ENCODE measurements around the gene MRPS9.

Gene MRPS9

GRCh38 chr2:105118960-105119359, 81.1 kb downstream of the MRPS9 start:
- DNase-seq (ENCODE audit: low read depth in 2 of 2), result no peak

DNA sequence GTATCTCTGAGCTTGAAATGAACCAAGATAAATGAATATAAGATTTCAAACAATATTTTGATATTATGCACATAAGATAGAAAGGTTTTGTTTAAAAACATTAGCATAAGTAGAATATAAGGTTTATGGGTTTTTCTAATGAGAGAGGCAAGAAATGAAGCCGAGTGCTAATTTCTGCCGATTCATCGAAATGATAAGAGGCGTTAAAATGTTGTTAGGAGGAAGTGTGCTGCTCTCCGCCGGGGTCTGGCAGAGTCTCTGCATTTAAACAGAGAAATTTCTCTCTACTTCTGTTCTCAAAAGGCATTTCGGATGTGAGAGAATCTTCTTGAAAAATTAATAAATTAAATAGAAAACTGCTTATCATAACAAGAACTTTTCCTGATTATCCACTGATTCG, 83.6 kb downstream of the MRPS9 start:
- no peak for DNase-seq (ENCODE audit: low read depth in 2 of 2)

DNA sequence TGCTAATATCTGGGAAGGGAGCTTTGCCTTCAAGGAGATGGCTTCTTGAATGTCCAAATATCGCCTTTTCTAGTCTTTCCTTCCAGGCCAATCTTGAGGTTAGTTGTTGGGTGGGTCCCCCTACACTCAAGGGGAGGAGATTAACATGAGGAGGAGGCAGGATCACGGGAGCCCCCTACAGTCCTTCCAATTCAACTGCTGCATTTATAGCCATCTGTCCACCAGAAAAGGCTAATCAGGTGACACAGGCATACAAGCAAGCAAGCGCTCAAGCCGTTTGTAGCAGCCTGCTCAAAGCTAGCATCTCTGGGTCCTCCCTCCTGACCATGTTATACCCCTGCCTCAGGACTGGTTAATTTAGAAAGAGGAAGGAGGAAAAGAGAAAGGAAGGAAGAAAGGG, 87.6 kb downstream of the MRPS9 start:
- DNase-seq (ENCODE audit: low read depth in 2 of 2), result no peak

DNA sequence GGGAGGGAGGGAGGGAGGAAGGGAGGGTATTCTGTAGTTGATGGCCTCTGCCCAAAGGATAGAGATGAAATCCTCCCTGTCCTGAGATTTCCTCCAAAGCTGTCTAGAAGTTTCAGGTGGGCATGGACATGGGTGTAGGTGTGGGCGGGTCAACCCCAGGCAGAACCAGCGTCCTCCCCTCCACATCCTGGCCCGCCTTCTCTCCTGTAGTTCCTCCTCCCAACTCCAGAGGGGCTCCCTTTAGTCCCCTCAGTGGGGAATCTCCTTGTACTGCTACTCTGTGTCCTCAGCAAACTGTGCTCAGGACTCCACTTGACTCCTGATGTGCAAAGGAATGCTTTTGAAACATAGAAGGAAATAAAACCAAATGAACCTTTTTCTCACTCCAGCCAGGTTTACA, 88.1 kb downstream of the MRPS9 start:
- no peak for DNase-seq (ENCODE audit: low read depth in 2 of 2)

- DNase-seq (ENCODE audit: low read depth in 2 of 2), result no peak
These were observed 88.5 kb downstream of the MRPS9 start for GRCh38 chr2:105126336-105126735.

DNA sequence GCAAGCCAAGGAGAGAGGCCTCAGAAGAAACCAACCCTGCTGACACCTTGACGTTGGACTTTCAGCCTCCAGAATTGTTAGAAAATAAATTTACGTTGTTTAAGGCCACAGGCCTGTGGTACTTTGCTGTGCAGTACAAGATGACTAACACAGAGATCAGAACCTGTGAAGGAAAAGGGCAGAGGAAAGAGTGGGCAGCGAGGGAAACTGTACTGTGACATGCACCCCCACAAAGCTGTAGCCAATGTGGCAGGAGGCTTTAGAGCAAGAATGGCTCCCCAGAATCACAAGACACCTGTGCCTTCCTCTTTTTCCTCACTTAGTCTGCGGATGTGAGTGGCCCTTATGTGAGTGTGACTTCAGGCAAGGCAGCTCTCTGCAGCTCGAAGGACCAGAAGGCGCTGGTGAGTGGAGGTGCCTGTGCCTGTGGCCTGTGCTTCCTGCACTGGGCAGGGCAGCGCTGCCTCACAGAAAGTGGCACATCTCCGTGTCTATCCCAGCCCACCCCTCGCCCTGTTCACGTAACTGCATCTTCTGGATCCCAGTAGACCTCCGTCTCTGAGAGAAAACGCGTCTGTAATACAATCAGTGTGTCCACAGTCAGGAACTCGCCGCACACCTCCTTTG, 89.5 kb downstream of the MRPS9 start:
- DNase-seq (ENCODE audit: low read depth in 2 of 2), result no peak

GRCh38 chr2:105129722-105130232, 91.9 kb downstream of the MRPS9 start:
- no peak for DNase-seq (ENCODE audit: low read depth in 2 of 2)

GRCh38 chr2:105130546-105130945, 92.7 kb downstream of the MRPS9 start:
- DNase-seq (ENCODE audit: low read depth in 2 of 2), result no peak

- DNase-seq (ENCODE audit: low read depth in 2 of 2), result no peak
These were observed 96.2 kb downstream of the MRPS9 start for GRCh38 chr2:105134081-105134480.

DNA sequence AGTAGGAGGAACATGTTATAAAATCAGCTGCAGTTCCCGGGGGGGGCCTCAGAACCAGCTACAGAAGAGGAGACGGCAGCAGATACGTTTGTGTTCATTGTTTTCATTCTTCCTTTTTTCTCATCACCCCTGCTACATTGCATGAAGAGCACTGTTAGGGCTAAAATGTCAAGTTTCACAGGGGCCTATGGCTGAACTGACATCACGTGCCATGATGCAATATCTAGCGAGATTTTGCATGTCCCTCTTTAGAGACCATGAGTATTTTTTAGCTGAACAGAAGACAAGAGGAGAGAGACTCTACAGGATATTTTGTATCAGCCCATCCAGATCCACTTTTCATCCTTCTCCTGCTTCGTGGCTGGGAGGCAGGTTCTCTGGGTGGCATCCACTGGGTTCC, 97.6 kb downstream of the MRPS9 start:
- no peak for DNase-seq (ENCODE audit: low read depth in 2 of 2)

- no peak for DNase-seq (ENCODE audit: low read depth in 2 of 2)
These were observed 98.5 kb downstream of the MRPS9 start for GRCh38 chr2:105136394-105136793.

- DNase-seq (ENCODE audit: low read depth in 2 of 2), result no peak
These were observed 100.8 kb downstream of the MRPS9 start for GRCh38 chr2:105138643-105139042.

DNA sequence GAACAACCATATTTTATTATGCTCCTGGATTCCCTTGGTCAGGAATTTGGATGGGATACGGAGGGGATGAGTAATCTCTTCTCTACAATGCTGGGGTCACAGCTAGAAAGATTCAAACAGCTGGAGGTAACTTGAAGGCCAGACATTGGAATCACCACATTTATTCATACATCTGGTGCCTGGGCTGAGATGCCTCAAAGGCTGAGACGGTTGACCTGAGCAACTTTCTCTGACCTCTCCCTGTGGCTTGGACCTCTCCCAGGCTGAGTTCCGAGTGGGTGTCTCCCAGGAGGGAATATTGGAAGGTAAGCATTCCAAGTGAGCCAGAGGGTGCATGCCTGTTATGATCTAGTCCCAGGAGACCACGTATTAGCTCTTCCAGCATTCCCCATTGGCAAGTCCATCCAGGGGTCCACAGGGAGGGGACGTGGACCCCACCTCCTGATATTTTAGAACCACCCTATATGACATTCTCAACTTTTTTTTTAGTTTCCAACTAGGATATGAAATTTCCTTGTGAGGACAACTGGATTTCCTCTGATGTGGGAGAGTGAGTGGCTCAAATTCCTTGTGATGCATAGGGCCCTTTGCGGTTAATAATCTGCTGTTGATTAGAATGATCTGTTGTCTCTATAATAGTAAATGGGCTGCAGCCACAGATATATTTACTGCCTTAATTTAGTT, 101.8 kb downstream of the MRPS9 start:
- no peak for DNase-seq (ENCODE audit: low read depth in 2 of 2)

- DNase-seq (ENCODE audit: low read depth in 2 of 2), result no peak
These were observed 102.3 kb downstream of the MRPS9 start for GRCh38 chr2:105140240-105140568.

GRCh38 chr2:105141099-105141614, 103.3 kb downstream of the MRPS9 start:
- DNase-seq (ENCODE audit: low read depth in 2 of 2), result no peak

DNA sequence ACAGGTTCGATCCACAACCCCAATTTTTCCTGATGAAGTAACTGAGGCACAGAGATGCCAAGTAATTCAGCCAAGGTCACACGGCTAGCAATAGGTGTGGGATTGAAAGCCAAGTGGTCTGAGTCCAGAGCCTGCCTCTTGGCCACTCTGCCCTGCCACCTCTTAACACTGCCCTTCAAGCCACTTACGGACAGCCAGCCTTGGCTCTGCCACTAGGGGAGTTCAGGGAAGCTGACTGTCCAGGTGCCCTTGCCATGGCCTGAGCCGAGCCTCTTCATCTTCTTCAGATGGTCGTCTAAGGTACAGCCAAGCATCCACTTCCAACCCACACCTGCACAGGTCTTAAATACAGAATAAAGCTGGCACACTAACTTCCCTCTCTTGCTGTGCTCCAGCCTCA, 104.4 kb downstream of the MRPS9 start:
- no peak for DNase-seq (ENCODE audit: low read depth in 2 of 2)

GRCh38 chr2:105143094-105143466, 105.2 kb downstream of the MRPS9 start:
- DNase-seq (ENCODE audit: low read depth in 2 of 2), result no peak

GRCh38 chr2:105143467-105144151, 105.7 kb downstream of the MRPS9 start:
- no peak for DNase-seq (ENCODE audit: low read depth in 2 of 2)

- no peak for DNase-seq (ENCODE audit: low read depth in 2 of 2)
These were observed 106.5 kb downstream of the MRPS9 start for GRCh38 chr2:105144152-105144940.

GRCh38 chr2:105144941-105145300, 107.1 kb downstream of the MRPS9 start:
- no peak for DNase-seq (ENCODE audit: low read depth in 2 of 2)

DNA sequence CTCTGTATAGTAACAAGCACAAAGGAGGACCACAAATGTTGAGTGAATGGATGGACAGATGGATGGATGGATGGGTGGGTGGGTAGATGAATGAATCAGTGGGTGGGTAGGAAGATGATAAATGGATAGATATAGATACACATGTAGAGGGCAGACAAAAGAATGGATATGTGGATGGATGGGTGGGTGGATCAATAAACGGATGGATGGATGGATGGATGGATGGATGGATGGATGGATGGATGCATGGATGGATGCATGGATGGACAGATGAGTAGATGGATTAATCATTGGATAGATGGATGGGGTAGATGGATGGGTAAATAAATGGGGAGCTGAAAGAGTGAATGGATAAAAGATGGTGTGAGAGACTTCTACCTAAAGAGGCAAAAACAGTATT, 111.4 kb downstream of the MRPS9 start:
- DNase-seq (ENCODE audit: low read depth in 2 of 2), result no peak
